B cell (primary cell): ENCODE results near the gene RREB1.

Experiments used
- EZH2 ChIP-seq: IDR thresholded peaks from 2 replicates; pipeline ENCODE4 v1.6.1; 2012; ENCODE audit warnings: borderline replicate concordance, low read depth, mild to moderate bottlenecking, moderate library complexity, low read length; ENCODE audit not compliant: insufficient read depth, poor library complexity, severe bottlenecking
- TF ChIP-seq, protein P1 (sequence below): fragments of 200-600 bp; IDR thresholded peaks from one replicate; pipeline ENCODE4 v1.8.0; 2022; ENCODE audit warnings: antibody characterized with exemption, mild to moderate bottlenecking

DNA sequence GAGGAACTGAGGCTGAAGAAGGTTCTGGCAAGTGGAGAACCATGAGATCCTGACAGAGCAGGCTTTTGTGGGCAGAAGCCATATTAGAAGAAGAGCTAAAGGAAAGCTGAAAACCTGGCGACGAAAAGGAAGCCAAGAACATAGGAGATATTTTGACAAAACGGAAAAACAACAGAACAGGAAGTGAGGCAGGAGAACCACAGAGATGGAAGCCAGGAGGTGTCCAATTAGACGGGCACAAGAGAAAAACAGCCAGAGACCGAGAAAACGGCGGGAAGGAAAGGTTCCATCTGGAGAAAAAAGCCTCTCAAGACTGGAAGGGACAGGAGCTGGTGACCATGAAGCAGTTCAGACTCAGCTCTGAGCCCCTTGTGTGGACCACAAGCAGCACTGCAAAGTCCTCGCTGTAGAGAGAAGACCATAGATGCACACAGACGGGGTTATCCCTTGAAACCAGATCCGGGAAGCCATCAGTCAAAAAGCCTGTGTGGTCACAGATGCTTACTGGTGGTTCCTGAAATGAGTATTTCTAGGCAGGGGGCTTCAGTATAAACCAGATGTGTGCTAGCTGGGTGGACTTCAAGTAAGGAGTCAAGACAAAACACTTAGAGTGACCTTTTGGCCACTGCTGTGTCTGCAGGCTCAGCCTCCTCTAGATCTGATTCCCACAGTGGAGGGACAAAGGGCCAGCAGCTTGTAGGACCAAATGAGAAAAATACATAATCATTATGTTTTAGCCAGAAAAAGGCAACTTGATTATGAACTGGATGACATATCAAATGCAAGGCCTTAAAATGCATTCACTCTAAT lies 174.5 kb downstream of the RREB1 start:
- TF ChIP-seq, protein P1, sequence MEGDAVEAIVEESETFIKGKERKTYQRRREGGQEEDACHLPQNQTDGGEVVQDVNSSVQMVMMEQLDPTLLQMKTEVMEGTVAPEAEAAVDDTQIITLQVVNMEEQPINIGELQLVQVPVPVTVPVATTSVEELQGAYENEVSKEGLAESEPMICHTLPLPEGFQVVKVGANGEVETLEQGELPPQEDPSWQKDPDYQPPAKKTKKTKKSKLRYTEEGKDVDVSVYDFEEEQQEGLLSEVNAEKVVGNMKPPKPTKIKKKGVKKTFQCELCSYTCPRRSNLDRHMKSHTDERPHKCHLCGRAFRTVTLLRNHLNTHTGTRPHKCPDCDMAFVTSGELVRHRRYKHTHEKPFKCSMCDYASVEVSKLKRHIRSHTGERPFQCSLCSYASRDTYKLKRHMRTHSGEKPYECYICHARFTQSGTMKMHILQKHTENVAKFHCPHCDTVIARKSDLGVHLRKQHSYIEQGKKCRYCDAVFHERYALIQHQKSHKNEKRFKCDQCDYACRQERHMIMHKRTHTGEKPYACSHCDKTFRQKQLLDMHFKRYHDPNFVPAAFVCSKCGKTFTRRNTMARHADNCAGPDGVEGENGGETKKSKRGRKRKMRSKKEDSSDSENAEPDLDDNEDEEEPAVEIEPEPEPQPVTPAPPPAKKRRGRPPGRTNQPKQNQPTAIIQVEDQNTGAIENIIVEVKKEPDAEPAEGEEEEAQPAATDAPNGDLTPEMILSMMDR = no peak
- no peak for TF ChIP-seq EZH2
